HG03469 (cell line): Measurements from ENCODE around the gene UBAP1.
"Not testable (repeated sequence)": the region's sequence is repeated elsewhere in the genome, so short reads cannot be mapped to it uniquely, and the experiment has no call there.

Experiments
- ATAC-seq: cut with Tn5 transposase; IDR thresholded peaks from one replicate; pipeline ENCODE4 v1.9.1; 2021; ENCODE audit warnings: mild to moderate bottlenecking, moderate library complexity, moderate number of reproducible peaks; ENCODE audit not compliant: unreplicated experiment

The UBAP1 gene

GRCh38 chr9:34179213-34180136 lies 632 bp downstream of the UBAP1 start:
- ATAC-seq, result no peak

- ATAC-seq, result peak; percentile 94
Observed at GRCh38 chr9:34185778-34186551, 7.1 kb downstream of the UBAP1 start.

- no peak for ATAC-seq
Observed at GRCh38 chr9:34187891-34188240, 9.0 kb downstream of the UBAP1 start.

- ATAC-seq, result no peak
Observed at GRCh38 chr9:34190996-34191892, 12.4 kb downstream of the UBAP1 start.

- ATAC-seq, result no peak
Observed at GRCh38 chr9:34195143-34195542, 16.3 kb downstream of the UBAP1 start.

GRCh38 chr9:34197286-34197685 lies 18.4 kb downstream of the UBAP1 start:
- ATAC-seq, result not testable (repeated sequence)

GRCh38 chr9:34197756-34198711 lies 19.2 kb downstream of the UBAP1 start:
- ATAC-seq, result no peak

GRCh38 chr9:34200092-34200491 lies 21.2 kb downstream of the UBAP1 start:
- no peak for ATAC-seq

GRCh38 chr9:34203275-34203991 lies 24.6 kb downstream of the UBAP1 start:
- ATAC-seq, result no peak

GRCh38 chr9:34203992-34204635 lies 25.3 kb downstream of the UBAP1 start:
- no peak for ATAC-seq

GRCh38 chr9:34205102-34205501 lies 26.3 kb downstream of the UBAP1 start:
- ATAC-seq, result no peak

- ATAC-seq, result no peak
Observed at GRCh38 chr9:34206561-34206960, 27.7 kb downstream of the UBAP1 start.

- ATAC-seq, result no peak
Observed at GRCh38 chr9:34211395-34211794, 32.6 kb downstream of the UBAP1 start.

- ATAC-seq, result not testable (repeated sequence)
Observed at GRCh38 chr9:34214354-34215000, 35.6 kb downstream of the UBAP1 start.

GRCh38 chr9:34216325-34216724 lies 37.5 kb downstream of the UBAP1 start:
- ATAC-seq, result no peak

GRCh38 chr9:34217015-34217414 lies 38.2 kb downstream of the UBAP1 start:
- ATAC-seq, result not testable (repeated sequence)

- no peak for ATAC-seq
Observed at GRCh38 chr9:34218446-34218845, 39.6 kb downstream of the UBAP1 start.

GRCh38 chr9:34219421-34219820 lies 40.6 kb downstream of the UBAP1 start:
- ATAC-seq, result no peak
